NCI-H2107 (cell line): ENCODE measurements around the gene ITGAE.
A peak's percentile ranks its signal among the peaks of the same experiment; 100 is the strongest.
"Not testable (repeated sequence)": the region's sequence is repeated elsewhere in the genome, so short reads cannot be mapped to it uniquely, and the experiment has no call there.

ENCODE experiments used
- DNase-seq: peaks from one replicate; lab custom pipeline; 2025; lab: John Stamatoyannopoulos, UW

Gene ITGAE

GRCh38 chr17:3729881-3730280, 71.1 kb downstream of the ITGAE start:
- DNase-seq = no peak

GRCh38 chr17:3728099-3728498, 72.9 kb downstream of the ITGAE start:
- not testable (repeated sequence) for DNase-seq

GRCh38 chr17:3727041-3727440, 73.9 kb downstream of the ITGAE start:
- no peak for DNase-seq

GRCh38 chr17:3724378-3725077, 76.5 kb downstream of the ITGAE start:
- DNase-seq = no peak

- DNase-seq = peak; percentile 71
Observed at GRCh38 chr17:3723556-3724377, 77.2 kb downstream of the ITGAE start, which contains the start of gene HASPIN. TSS of gene HASPIN (plus strand) at chr17:3723903. CDS start at chr17:3723936, 33 bp downstream.

GRCh38 chr17:3723188-3723555, 77.8 kb downstream of the ITGAE start:
- no peak for DNase-seq

GRCh38 chr17:3722716-3723115, 78.3 kb downstream of the ITGAE start:
- DNase-seq = no peak

GRCh38 chr17:3719265-3719664, 81.7 kb downstream of the ITGAE start:
- DNase-seq = no peak

GRCh38 chr17:3718201-3718600, 82.8 kb downstream of the ITGAE start:
- DNase-seq = no peak

- no peak for DNase-seq
Observed at GRCh38 chr17:3715296-3715695, 85.7 kb downstream of the ITGAE start.

GRCh38 chr17:3712811-3713463, 88.1 kb downstream of the ITGAE start:
- no peak for DNase-seq

- DNase-seq = no peak
Observed at GRCh38 chr17:3710951-3711383, 90.0 kb downstream of the ITGAE start.

- no peak for DNase-seq
Observed at GRCh38 chr17:3708366-3708765, 92.6 kb downstream of the ITGAE start.

- DNase-seq = not testable (repeated sequence)
Observed at GRCh38 chr17:3705718-3705984, 95.3 kb downstream of the ITGAE start.

- DNase-seq = no peak
Observed at GRCh38 chr17:3704931-3705717, 95.9 kb downstream of the ITGAE start.

GRCh38 chr17:3702041-3702539, 98.9 kb downstream of the ITGAE start:
- not testable (repeated sequence) for DNase-seq

- DNase-seq = no peak
Observed at GRCh38 chr17:3699951-3700350, 101.0 kb downstream of the ITGAE start.

- DNase-seq = no peak
Observed at GRCh38 chr17:3698139-3698538, 102.8 kb downstream of the ITGAE start.

GRCh38 chr17:3697103-3697476, 103.9 kb downstream of the ITGAE start:
- DNase-seq = no peak

- no peak for DNase-seq
Observed at GRCh38 chr17:3695723-3696411, 105.1 kb downstream of the ITGAE start, which contains the start of gene P2RX5. TSS of gene P2RX5 (minus strand) at chr17:3696155. CDS start at chr17:3696005, 150 bp downstream.

GRCh38 chr17:3695129-3695722, 105.8 kb downstream of the ITGAE start:
- no peak for DNase-seq
